SK-N-SH (cell line): ENCODE measurements around the gene PSMD14. TPM values are rescaled to one million over a fixed set of nuclear protein-coding genes. Genes with fewer than 3 reads are reported as not detected.

ENCODE experiments used
- CTCF ChIA-PET: fragments of 300-600, 350-600 bp; formaldehyde crosslinking; extraction: SDS; loops from one replicate; lab custom pipeline; 2021; lab: Yijun Ruan, JAX
- POLR2A ChIA-PET: fragments of 350-600 bp; sonication (Branson Sonifier 250); formaldehyde crosslinking; extraction: SDS; loops from one replicate; lab custom pipeline; 2020; ENCODE audit warnings: antibody characterized with exemption, inconsistent platforms; lab: Yijun Ruan, JAX
- DNase-seq: peaks from one replicate; pipeline ENCODE4 v3.0.0; 2012
- H2AFZ ChIP-seq: fragments of 200-600 bp; sonication (generic); 2 replicates; pipeline ENCODE4 v1.8.1; 2016; ENCODE audit warnings: antibody characterized with exemption, mild to moderate bottlenecking, low read depth
- H3F3A ChIP-seq: fragments of 200-600 bp; sonication (generic); replicated peaks from 2 replicates; pipeline ENCODE3; 2016; ENCODE audit warnings: antibody characterized with exemption, mild to moderate bottlenecking; ENCODE audit not compliant: insufficient read depth
- H3K27ac ChIP-seq, 2 experiments: fragments of 200-500 bp in 1 of 2; fragments of 200-600 bp in 1 of 2; sonication (Bioruptor generic) in 1 of 2; sonication (generic), shearing (Covaris generic) in 1 of 2; 2 replicates each; pipeline versions ENCODE4 v1.5.1 to v1.6.1; 2014 to 2016; ENCODE audit warnings: low read depth in 2 of 2, inconsistent platforms in 1 of 2, low read length in 1 of 2, mild to moderate bottlenecking in 1 of 2, mixed read lengths in 1 of 2
- H3K27me3 ChIP-seq: fragments of 200-600 bp; sonication (generic), shearing (Covaris generic); 2 replicates; pipeline ENCODE4 v1.6.1; 2016; ENCODE audit warnings: mixed run types; ENCODE audit not compliant: insufficient read depth
- H3K36me3 ChIP-seq, 2 experiments: fragments of 200-500 bp in 1 of 2; fragments of 200-600 bp in 1 of 2; sonication (Bioruptor generic) in 1 of 2; sonication (generic) in 1 of 2; replicated peaks in 1 of 2; 2 replicates each; pipeline versions ENCODE3 to v1.5.1; 2014 to 2016; ENCODE audit warnings: low read length in 1 of 2, mild to moderate bottlenecking in 1 of 2; ENCODE audit not compliant: insufficient read depth in 2 of 2, control insufficient read depth in 1 of 2
- H3K4me1 ChIP-seq, 2 experiments: fragments of 200-500 bp in 1 of 2; fragments of 200-600 bp in 1 of 2; sonication (Bioruptor generic) in 1 of 2; sonication (generic), shearing (Covaris generic) in 1 of 2; 2 replicates each; pipeline versions ENCODE4 v1.5.1 to v1.6.1; 2014 to 2016; ENCODE audit warnings: low read depth in 1 of 2, low read length in 1 of 2, mixed run types in 1 of 2; ENCODE audit not compliant: insufficient read depth in 2 of 2, control insufficient read depth in 1 of 2
- H3K4me2 ChIP-seq: fragments of 200-600 bp; sonication (generic), shearing (Covaris generic); 2 replicates; pipeline ENCODE4 v1.6.1; 2017; ENCODE audit warnings: mixed run types
- H3K4me3 ChIP-seq, 2 experiments: fragments of 200-500 bp in 1 of 2; fragments of 200-600 bp in 1 of 2; sonication (Bioruptor generic) in 1 of 2; sonication (generic), shearing (Covaris generic) in 1 of 2; 2 replicates each; pipeline versions ENCODE4 v1.5.1 to v1.8.1; 2014 to 2016; ENCODE audit warnings: low read depth in 2 of 2, inconsistent platforms in 1 of 2, low read length in 1 of 2, mild to moderate bottlenecking in 1 of 2, mixed read lengths in 1 of 2, moderate library complexity in 1 of 2
- H3K79me2 ChIP-seq: fragments of 200-600 bp; sonication (generic); 2 replicates; pipeline ENCODE4 v1.8.1; 2017; ENCODE audit warnings: mild to moderate bottlenecking; ENCODE audit not compliant: insufficient read depth
- H3K9ac ChIP-seq: fragments of 200-600 bp; sonication (generic); 2 replicates; pipeline ENCODE4 v1.6.1; 2017; ENCODE audit warnings: mixed run types
- H3K9me2 ChIP-seq: fragments of 200-600 bp; sonication (generic); 2 replicates; pipeline ENCODE4 v1.6.1; 2017; ENCODE audit warnings: mixed run types
- H3K9me3 ChIP-seq: fragments of 200-600 bp; sonication (generic); 2 replicates; pipeline ENCODE4 v1.6.1; 2017; ENCODE audit warnings: mixed run types, mild to moderate bottlenecking, moderate library complexity
- H4K20me1 ChIP-seq: fragments of 200-600 bp; sonication (generic); 2 replicates; pipeline ENCODE4 v1.6.1; 2017; ENCODE audit warnings: mild to moderate bottlenecking, mixed run types; ENCODE audit not compliant: insufficient read depth
- ELF1 ChIP-seq: IDR thresholded peaks from 2 replicates; pipeline ENCODE4 v1.4.0; 2012
- GABPA ChIP-seq: IDR thresholded peaks from 2 replicates; pipeline ENCODE4 v1.4.0; 2012; ENCODE audit warnings: low read depth, mild to moderate bottlenecking
- NRF1 ChIP-seq: IDR thresholded peaks from 2 replicates; pipeline ENCODE4 v1.6.1; 2012; ENCODE audit warnings: low read depth, mild to moderate bottlenecking, low read length
- POLR2AphosphoS5 ChIP-seq: IDR thresholded peaks from 2 replicates; pipeline ENCODE4 v1.6.1; 2012; ENCODE audit warnings: low read depth, low read length
- REST ChIP-seq: IDR thresholded peaks from 2 replicates; pipeline ENCODE4 v1.6.1; 2012; ENCODE audit warnings: mild to moderate bottlenecking, low read depth, low read length, moderate library complexity
- RXRA ChIP-seq: IDR thresholded peaks from 2 replicates; pipeline ENCODE4 v1.4.0; 2012; ENCODE audit warnings: low read depth, mild to moderate bottlenecking, borderline replicate concordance
- SMC3 ChIP-seq: IDR thresholded peaks from 2 replicates; pipeline ENCODE4 v1.6.1; 2012; ENCODE audit warnings: low read depth, low read length, improper control_type of control experiment
- TAF1 ChIP-seq: IDR thresholded peaks from 2 replicates; pipeline ENCODE4 v1.6.1; 2012; ENCODE audit warnings: low read depth, mild to moderate bottlenecking, low read length, moderate library complexity, borderline replicate concordance
- TCF12 ChIP-seq: IDR thresholded peaks from 2 replicates; pipeline ENCODE4 v1.4.0; 2012
- YY1 ChIP-seq: IDR thresholded peaks from 2 replicates; pipeline ENCODE4 v1.4.0; 2012; ENCODE audit warnings: low read depth, mild to moderate bottlenecking
- ZBTB33 ChIP-seq: IDR thresholded peaks from 2 replicates; pipeline ENCODE4 v1.4.0; 2012; ENCODE audit warnings: low read depth, borderline replicate concordance
- WGBS: methylation state at CpG from one replicate; pipeline ENCODE4 v1.1.6; 2017; ENCODE audit warnings: low lambda C conversion rate; 5-methylcytosine and 5-hydroxymethylcytosine counted together
- polyA plus RNA-seq, 3 experiments: library from polyadenylated mRNA; depleted of rRNA; stranded (reverse); fragments of >200 nt; gene quantifications; 2 replicates each; pipeline ENCODE4 v1.2.3, GENCODE V29; 2012
- TF ChIP-seq, protein P1 (sequence below): fragments of 150-350 bp; IDR thresholded peaks from 2 replicates; pipeline ENCODE4 v1.6.1; 2017; ENCODE audit warnings: antibody characterized with exemption, low read length, low read depth, borderline replicate concordance

Gene PSMD14
- polyA plus RNA-seq, 1 of the 3 experiments (the other 2 are of a cell fraction), result 50.4 TPM

DNA sequence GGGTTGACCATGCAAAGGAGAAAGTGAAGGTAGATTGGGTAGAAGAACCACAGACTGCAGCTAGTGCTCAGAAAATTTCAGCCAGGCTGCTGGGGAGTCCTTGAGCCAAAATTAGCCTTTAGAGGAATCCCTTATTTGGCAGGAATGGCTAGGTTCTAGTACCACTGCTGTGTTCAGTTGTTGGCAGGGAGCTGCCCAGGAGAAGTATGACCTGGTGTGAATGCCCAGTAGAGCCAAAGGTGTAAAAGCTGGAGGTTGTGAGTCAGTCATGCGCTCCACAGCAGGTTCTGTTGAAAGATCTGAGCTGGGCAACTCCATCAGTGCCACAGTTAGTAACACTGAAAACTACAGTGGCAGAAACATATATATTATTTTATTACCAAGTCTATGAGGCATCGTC, 71.5 kb downstream of the PSMD14 start:
- WGBS, result 100% methylated on average over 2 of the region's 2 CpGs
- POLR2A ChIA-PET, result no interaction called here
- H2AFZ ChIP-seq, result no peak overlapping the region
- no peak overlapping the region for H3K9ac ChIP-seq
- no peak overlapping the region for H3K4me3 ChIP-seq
- no peaks in the 10 kb centered on the region for H3F3A ChIP-seq
- CTCF ChIA-PET, result no interaction called here
- peaks cover 37 to 51% of the 10 kb centered on the region in 2 experiments for H3K36me3 ChIP-seq
- H3K4me1 ChIP-seq, result no peaks in the 10 kb centered on the region; a peak in 2 of 4 replicates
- H3K4me2 ChIP-seq, result no peak overlapping the region
- H3K27ac ChIP-seq, result no peak overlapping the region
- DNase-seq, result no peak
- TF ChIP-seq REST, result no peak
- TF ChIP-seq, protein P1, sequence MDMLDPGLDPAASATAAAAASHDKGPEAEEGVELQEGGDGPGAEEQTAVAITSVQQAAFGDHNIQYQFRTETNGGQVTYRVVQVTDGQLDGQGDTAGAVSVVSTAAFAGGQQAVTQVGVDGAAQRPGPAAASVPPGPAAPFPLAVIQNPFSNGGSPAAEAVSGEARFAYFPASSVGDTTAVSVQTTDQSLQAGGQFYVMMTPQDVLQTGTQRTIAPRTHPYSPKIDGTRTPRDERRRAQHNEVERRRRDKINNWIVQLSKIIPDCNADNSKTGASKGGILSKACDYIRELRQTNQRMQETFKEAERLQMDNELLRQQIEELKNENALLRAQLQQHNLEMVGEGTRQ, result no peak
- no peak for TF ChIP-seq SMC3
- no peak for TF ChIP-seq POLR2AphosphoS5
- TF ChIP-seq NRF1, result no peak
- no peak for TF ChIP-seq TCF12
- no peak for TF ChIP-seq ELF1
- no peak for TF ChIP-seq ZBTB33
- TF ChIP-seq TAF1, result no peak
- TF ChIP-seq YY1, result no peak
- no peak for TF ChIP-seq RXRA
- TF ChIP-seq GABPA, result no peak
- no peaks in the 10 kb centered on the region for H3K9me3 ChIP-seq
- peaks cover 9% of the 10 kb centered on the region; the same call in 1 of the 2 replicates for H3K79me2 ChIP-seq
- H3K27me3 ChIP-seq, result no peaks in the 10 kb centered on the region
- no peaks in the 10 kb centered on the region for H3K9me2 ChIP-seq
- no peaks in the 10 kb centered on the region for H4K20me1 ChIP-seq
